Spleen (tissue), 11 donors: ENCODE data around the gene LDLRAD4. TPM values are rescaled to one million over a fixed set of nuclear protein-coding genes. Genes with fewer than 3 reads are reported as not detected.

ENCODE experiments used
- DNase-seq: peaks from one replicate; pipeline ENCODE4 v3.0.0-alpha.2; 2020
- H3K27ac ChIP-seq, 8 donors: fragments of 200-600 bp; sonication (generic) in 7 of 8; 1 replicate in 4 of 8; 2 replicates in 4 of 8; pipeline versions ENCODE4 v1.5.0 to v1.8.0; 2016 to 2021; ENCODE audit warnings: inconsistent platforms in 4 of 8, mild to moderate bottlenecking in 4 of 8, moderate library complexity in 1 of 8
- H3K27me3 ChIP-seq, 7 donors: fragments of 200-600 bp; sonication (generic) in 6 of 7; replicated peaks in 1 of 7; 1 replicate in 4 of 7; 2 replicates in 3 of 7; pipeline versions ENCODE4 v1.5.0 to v1.8.0; 2016 to 2021; ENCODE audit warnings: inconsistent platforms in 3 of 7, mild to moderate bottlenecking in 1 of 7
- H3K36me3 ChIP-seq, 6 donors: fragments of 200-600 bp; sonication (generic) in 5 of 6; 1 replicate in 4 of 6; 2 replicates in 2 of 6; pipeline versions ENCODE4 v1.5.0 to v1.8.0; 2016 to 2021; ENCODE audit warnings: inconsistent platforms in 2 of 6
- H3K4me1 ChIP-seq, 6 donors: fragments of 200-600 bp; sonication (generic) in 5 of 6; 1 replicate in 3 of 6; 2 replicates in 3 of 6; pipeline versions ENCODE4 v1.5.0 to v1.8.0; 2016 to 2021; ENCODE audit warnings: inconsistent platforms in 3 of 6
- H3K4me3 ChIP-seq, 8 donors: fragments of 200-600 bp; sonication (generic) in 7 of 8; 1 replicate in 4 of 8; 2 replicates in 4 of 8; pipeline versions ENCODE4 v1.5.0 to v1.8.0; 2016 to 2021; ENCODE audit warnings: inconsistent platforms in 4 of 8, mild to moderate bottlenecking in 4 of 8, moderate library complexity in 2 of 8
- H3K9me3 ChIP-seq, 8 donors: fragments of 200-600 bp; sonication (generic) in 7 of 8; 1 replicate in 4 of 8; 2 replicates in 4 of 8; pipeline versions ENCODE4 v1.5.0 to v1.8.0; 2016 to 2021; ENCODE audit warnings: inconsistent platforms in 4 of 8
- POLR2A ChIP-seq, 3 donors: fragments of 450-650 bp; IDR thresholded peaks; one replicate each; pipeline ENCODE4 v1.5.1; 2017; ENCODE audit warnings: antibody characterized with exemption in 3 of 3, mild to moderate bottlenecking in 1 of 3
- POLR2AphosphoS5 ChIP-seq, 3 donors: sonication (generic); formaldehyde crosslinking; IDR thresholded peaks; one replicate each; pipeline ENCODE4 v1.5.1; 2017; ENCODE audit warnings: antibody characterized with exemption in 3 of 3
- WGBS, 5 donors: extraction: QIAGEN DNeasy Blood & Tissue Kit in 3 of 5; methylation state at CpG; one replicate each; pipeline versions ENCODE4 v1.1.5 to v1.1.7; 2013 to 2018; 5-methylcytosine and 5-hydroxymethylcytosine counted together
- intact Hi-C: fragments of 100-400 bp; cut with DNase I; formaldehyde crosslinking; loops from one replicate; pipeline ENCODE4 v1.15.0; 2023; ENCODE audit warnings: low total_unique reads
- microRNA-seq, 3 donors: library from miRNA; unstranded; fragments of <30 nt; microRNA quantifications; one replicate each; pipeline versions ENCODE4 to v1.1.0, GENCODE V29; 2019 to 2020
- polyA plus RNA-seq, 3 donors: library from polyadenylated mRNA; stranded (reverse); fragments of 200-250 nt; gene quantifications; one replicate each; pipeline ENCODE4 v1.2.1, GENCODE V29; 2013
- small RNA-seq, 4 donors: library from RNA; depleted of rRNA; stranded (forward); fragments of <200 nt; gene quantifications; one replicate each; pipeline ENCODE3, GENCODE V24; 2016
- total RNA-seq, 7 donors: library from RNA; depleted of rRNA in 3 of 7; stranded (reverse); fragments of >200 nt in 3 of 7; fragmentation: NEBNext Ultra II Directional in 4 of 7; extraction: Animal tissue kit (Norgen Biotek cat#: 25700) in 4 of 7; gene quantifications; one replicate each; pipeline versions ENCODE4 v1.1.0 to v1.2.1, GENCODE V29; 2016 to 2021
- TF ChIP-seq, protein P1 (sequence below), 11 experiments: fragments of 200-600 bp in 7 of 11; fragments of 450-650 bp in 4 of 11; sonication (generic) in 4 of 11; IDR thresholded peaks in 8 of 11; conservative IDR thresholded peaks in 3 of 11; 1 replicate in 7 of 11; 2 replicates in 4 of 11; pipeline versions ENCODE4 v1.4.0 to v1.8.0; 2016 to 2021; ENCODE audit warnings: antibody characterized with exemption in 11 of 11, inconsistent platforms in 4 of 11, mild to moderate bottlenecking in 1 of 11
- donor health status: healthy with polysubstance abuse.
- donor health status: DM: no; HTN: no; CAD: no; lungs with moderate emphysema.
- donor health status: DM: no; HTN: no; CAD: no.
- donor health status: Bipolar disorder and iron deficiency.
- donor health status: healthy.
- donor health status: DM: no; HTN: no; CAD: no.
- donor health status: DM: yes; HTN: yes; CAD: no.

Gene LDLRAD4
- total and polyA plus RNA-seq, 10 donors: 4.5 to 80.8 (median 46.4) TPM

DNA sequence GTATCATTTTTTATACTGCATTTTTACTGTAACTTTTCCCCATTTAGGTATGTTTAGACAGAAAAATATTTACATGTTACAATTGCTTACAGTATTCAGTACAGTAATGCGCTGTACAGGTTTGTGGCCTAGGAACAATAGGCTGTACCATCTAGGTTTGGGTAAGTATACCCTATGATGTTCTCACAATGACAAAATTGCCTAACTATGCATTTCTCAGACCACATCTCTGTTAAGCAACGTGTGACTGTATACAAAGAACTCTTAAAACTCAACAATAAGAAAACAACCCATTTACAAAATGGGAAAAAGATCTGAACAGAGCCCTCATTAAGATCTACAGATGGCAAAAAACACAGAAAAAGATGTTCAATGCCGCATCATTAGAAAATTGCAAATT lies 478.4 kb downstream of the LDLRAD4 start:
- TF ChIP-seq POLR2A (IDR thresholded peaks at IDR 0.05) (no peak), POLR2AphosphoS5 (IDR thresholded peaks at IDR 0.05) (no peak)
- TF ChIP-seq, protein P1, sequence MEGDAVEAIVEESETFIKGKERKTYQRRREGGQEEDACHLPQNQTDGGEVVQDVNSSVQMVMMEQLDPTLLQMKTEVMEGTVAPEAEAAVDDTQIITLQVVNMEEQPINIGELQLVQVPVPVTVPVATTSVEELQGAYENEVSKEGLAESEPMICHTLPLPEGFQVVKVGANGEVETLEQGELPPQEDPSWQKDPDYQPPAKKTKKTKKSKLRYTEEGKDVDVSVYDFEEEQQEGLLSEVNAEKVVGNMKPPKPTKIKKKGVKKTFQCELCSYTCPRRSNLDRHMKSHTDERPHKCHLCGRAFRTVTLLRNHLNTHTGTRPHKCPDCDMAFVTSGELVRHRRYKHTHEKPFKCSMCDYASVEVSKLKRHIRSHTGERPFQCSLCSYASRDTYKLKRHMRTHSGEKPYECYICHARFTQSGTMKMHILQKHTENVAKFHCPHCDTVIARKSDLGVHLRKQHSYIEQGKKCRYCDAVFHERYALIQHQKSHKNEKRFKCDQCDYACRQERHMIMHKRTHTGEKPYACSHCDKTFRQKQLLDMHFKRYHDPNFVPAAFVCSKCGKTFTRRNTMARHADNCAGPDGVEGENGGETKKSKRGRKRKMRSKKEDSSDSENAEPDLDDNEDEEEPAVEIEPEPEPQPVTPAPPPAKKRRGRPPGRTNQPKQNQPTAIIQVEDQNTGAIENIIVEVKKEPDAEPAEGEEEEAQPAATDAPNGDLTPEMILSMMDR (IDR thresholded peaks at IDR 0.05 in 8 of 11, conservative IDR thresholded peaks at IDR 0.05 in 3 of 11): no peak
- no peaks in the 10 kb centered on the region for H3K27me3 ChIP-seq
- H3K4me3 ChIP-seq: no peak overlapping the region
- peaks cover 0 to 10% (median 0%) of the 10 kb centered on the region in 6 donors for H3K4me1 ChIP-seq
- 89 to 94% (median 92%) methylated on average over 3 of the region's 3 CpGs for WGBS, 5 donors
- intact Hi-C loops: no loop called here
- no peak overlapping the region for H3K27ac ChIP-seq
- DNase-seq: no peak
- peaks cover 0 to 8% (median 0%) of the 10 kb centered on the region in 6 donors for H3K36me3 ChIP-seq
- H3K9me3 ChIP-seq: peaks cover 0 to 60% (median 26%) of the 10 kb centered on the region in 8 donors

DNA sequence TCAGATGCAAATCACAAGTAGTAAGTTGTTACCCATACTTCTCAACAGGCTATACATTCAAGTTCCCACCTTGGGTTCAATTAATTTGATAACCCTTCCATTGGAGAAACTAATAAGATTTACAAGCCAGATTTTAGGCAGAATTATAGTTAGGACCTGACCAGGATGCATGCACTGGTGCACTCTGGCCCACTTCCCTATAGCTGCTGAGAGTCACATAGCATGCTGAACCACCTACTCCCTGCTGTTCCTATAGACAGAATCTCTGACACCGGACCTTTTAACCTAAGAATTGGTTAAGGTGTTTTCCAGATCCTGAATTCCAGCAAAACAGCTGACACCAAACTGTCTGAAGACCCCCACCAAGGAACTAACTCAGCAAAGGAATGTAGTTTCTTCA lies 481.6 kb downstream of the LDLRAD4 start:
- DNase-seq: no peak
- Histone ChIP-seq H3K9me3 (peaks cover 0 to 83% (median 57%) of the 10 kb centered on the region in 8 donors), H3K27ac (no peak overlapping the region), H3K4me1 (peaks cover 0 to 10% (median 0%) of the 10 kb centered on the region in 6 donors), H3K4me3 (no peak overlapping the region), H3K36me3 (peaks cover 0 to 20% (median 0%) of the 10 kb centered on the region in 6 donors), H3K27me3 (no peaks in the 10 kb centered on the region)
- no peak for TF ChIP-seq POLR2A (IDR thresholded peaks at IDR 0.05)
- WGBS, 5 donors: 71 to 89% (median 82%) methylated on average over 1 of the region's 1 CpG
- intact Hi-C loops: no loop called here

Small RNAs within 50 kb of the gene (microRNA-seq; reads per million reads assigned to microRNA genes)
- 0.35 to 1.1 (median 0.57) reads per million in 3 donors for gene MIR4526
- 0 reads per million in 3 donors for gene MIR5190

Small RNAs within 50 kb of the gene (small RNA-seq; reads per million reads assigned to genes)
- 0 to 0.08 (median 0) reads per million in 4 donors for gene MIR4526
- gene MIR5190: 0 reads per million in 4 donors

Other genes starting within 250 kb of the LDLRAD4 start
- gene CEP192, start 227.4 kb upstream of the LDLRAD4 start, total RNA-seq: 10 to 100 TPM; 28.2 to 41.8 (median 33.4) TPM
- gene CEP192, start 227.4 kb upstream of the LDLRAD4 start, polyA plus RNA-seq: 10 to 100 TPM; 13.8 to 26.5 (median 14.3) TPM